Esophagus squamous epithelium (tissue), 5 donors: ENCODE results near the gene TOMM22. TPM values are rescaled to one million over a fixed set of nuclear protein-coding genes. Genes with fewer than 3 reads are reported as not detected.

Source experiments
- DNase-seq: peaks from one replicate; lab custom pipeline; 2025; lab: John Stamatoyannopoulos, UW
- H3K27ac ChIP-seq, 4 donors: fragments of 200-600 bp; sonication (generic); one replicate each; pipeline ENCODE4 v1.5.1; 2016 to 2019; ENCODE audit warnings: mild to moderate bottlenecking in 1 of 4
- H3K27me3 ChIP-seq, 4 donors: fragments of 200-600 bp; sonication (generic); 1 replicate in 3 of 4; 2 replicates in 1 of 4; pipeline versions ENCODE4 v1.5.1 to v1.6.0; 2017 to 2021; ENCODE audit warnings: antibody characterized with exemption in 1 of 4
- H3K36me3 ChIP-seq, 3 donors: fragments of 200-600 bp; sonication (generic); one replicate each; pipeline ENCODE4 v1.5.1; 2016 to 2019
- H3K4me1 ChIP-seq, 3 donors: fragments of 200-600 bp; sonication (generic); one replicate each; pipeline ENCODE4 v1.5.1; 2017 to 2019
- H3K4me3 ChIP-seq, 4 donors: fragments of 200-600 bp; sonication (generic); 1 replicate in 3 of 4; 2 replicates in 1 of 4; pipeline ENCODE4 v1.5.1; 2016 to 2019; ENCODE audit warnings: mild to moderate bottlenecking in 2 of 4, moderate library complexity in 1 of 4
- H3K9me3 ChIP-seq, 3 donors: fragments of 200-600 bp; sonication (generic); one replicate each; pipeline ENCODE4 v1.5.1; 2016 to 2019
- CTCF ChIP-seq, 6 experiments: fragments of 450-650 bp in 4 of 6; fragments of 200-600 bp in 2 of 6; sonication (generic) in 2 of 6; IDR thresholded peaks; one replicate each; pipeline ENCODE4 v1.5.1; 2016 to 2019; ENCODE audit warnings: antibody characterized with exemption in 6 of 6, mild to moderate bottlenecking in 4 of 6, moderate library complexity in 4 of 6
- POLR2A ChIP-seq, 4 donors: fragments of 450-650 bp; IDR thresholded peaks; one replicate each; pipeline ENCODE4 v1.6.1; 2017; ENCODE audit warnings: antibody characterized with exemption in 4 of 4, mild to moderate bottlenecking in 4 of 4, moderate library complexity in 3 of 4
- WGBS, 2 donors: methylation state at CpG; one replicate each; pipeline ENCODE4 v1.1.5; 2018; 5-methylcytosine and 5-hydroxymethylcytosine counted together
- intact Hi-C: fragments of 100-400 bp; cut with DNase I; formaldehyde crosslinking; loops from one replicate; pipeline ENCODE4 v1.15.0; 2022
- total RNA-seq, 4 donors: library from RNA; depleted of rRNA; stranded (reverse); fragments of >200 nt; gene quantifications; one replicate each; pipeline ENCODE4 v1.1.0, GENCODE V29; 2016
- donor health status: DM: yes; HTN: yes; CAD: no.

Gene TOMM22
- total RNA-seq, 4 donors from 2014 or later: 23.4 to 73.7 (median 57.2) TPM

GRCh38 chr22:38724176-38724575 lies 42.4 kb downstream of the TOMM22 start:
- DNase-seq: no peak
- Histone ChIP-seq H3K9me3 (no peaks in the 10 kb centered on the region), H3K4me1 (peaks cover 0 to 4% (median 4%) of the 10 kb centered on the region in 3 donors), H3K27ac (no peak overlapping the region), H3K4me3 (no peak overlapping the region), H3K27me3 (no peaks in the 10 kb centered on the region), H3K36me3 (peaks cover 36 to 99% (median 55%) of the 10 kb centered on the region in 3 donors)
- 90 to 94% methylated on average over 3 to 4 of the region's 7 CpGs for WGBS, 2 donors
- intact Hi-C loops: no loop called here
- TF ChIP-seq POLR2A (IDR thresholded peaks at IDR 0.05) (no peak), CTCF (IDR thresholded peaks at IDR 0.05) (no peak)

GRCh38 chr22:38724926-38725571 lies 43.3 kb downstream of the TOMM22 start:
- H3K9me3 ChIP-seq: no peaks in the 10 kb centered on the region
- no peak overlapping the region for H3K4me3 ChIP-seq
- H3K36me3 ChIP-seq: peaks cover 44 to 100% (median 62%) of the 10 kb centered on the region in 3 donors
- no peaks in the 10 kb centered on the region for H3K4me1 ChIP-seq
- intact Hi-C loops: no loop called here
- no peak for DNase-seq
- 71 to 76% methylated on average over 3 of the region's 3 CpGs for WGBS, 2 donors
- TF ChIP-seq CTCF (IDR thresholded peaks at IDR 0.05) (peak in 5 of 6 experiments; percentile 10 to 54 (median 31)), POLR2A (IDR thresholded peaks at IDR 0.05) (no peak)
- H3K27ac ChIP-seq: no peak overlapping the region
- no peaks in the 10 kb centered on the region for H3K27me3 ChIP-seq

- WGBS, 2 donors: 95 to 97% methylated on average over 12 to 13 of the region's 18 CpGs
- TF ChIP-seq POLR2A (IDR thresholded peaks at IDR 0.05) (no peak), CTCF (IDR thresholded peaks at IDR 0.05) (no peak)
These were observed 44.3 kb downstream of the TOMM22 start for GRCh38 chr22:38725900-38726655.

GRCh38 chr22:38727123-38727522 lies 45.4 kb downstream of the TOMM22 start:
- WGBS, 2 donors: 89% methylated on average over 6 to 7 of the region's 12 CpGs
- intact Hi-C loops: no loop called here
- no peaks in the 10 kb centered on the region for H3K9me3 ChIP-seq
- H3K36me3 ChIP-seq: peaks cover 58 to 100% (median 79%) of the 10 kb centered on the region in 3 donors
- H3K4me1 ChIP-seq: peaks cover 0 to 9% (median 4%) of the 10 kb centered on the region in 3 donors
- no peak for DNase-seq
- TF ChIP-seq POLR2A (IDR thresholded peaks at IDR 0.05): no peak
- no peak for TF ChIP-seq CTCF (IDR thresholded peaks at IDR 0.05)
- no peaks in the 10 kb centered on the region for H3K27me3 ChIP-seq
- no peak overlapping the region for H3K4me3 ChIP-seq
- H3K27ac ChIP-seq: no peak overlapping the region

More at GRCh38 chr22:38725900-38726655, 44.3 kb downstream of the TOMM22 start:
- H3K36me3 ChIP-seq: peaks cover 54 to 100% (median 72%) of the 10 kb centered on the region in 3 donors
- H3K4me1 ChIP-seq: no peaks in the 10 kb centered on the region
- H3K4me3 ChIP-seq: no peak overlapping the region
- H3K27ac ChIP-seq: no peak overlapping the region
- H3K27me3 ChIP-seq: no peaks in the 10 kb centered on the region
- DNase-seq: no peak
- intact Hi-C loops: no loop called here
- no peaks in the 10 kb centered on the region for H3K9me3 ChIP-seq
